Skin epidermis (tissue), 12 donors: ENCODE data around the gene CACHD1.

Experiments used
- H3K27ac ChIP-seq, 21 experiments: fragments of 200-600 bp; sonication (generic) in 11 of 21; one replicate each; pipeline ENCODE4 v1.5.0; 2020; ENCODE audit warnings: mild to moderate bottlenecking in 3 of 21, inconsistent platforms in 2 of 21, moderate library complexity in 2 of 21
- H3K4me3 ChIP-seq, 7 experiments: fragments of 200-600 bp; sonication (generic) in 2 of 7; one replicate each; pipeline ENCODE4 v1.5.0; 2020; ENCODE audit warnings: inconsistent platforms in 2 of 7, mild to moderate bottlenecking in 2 of 7, moderate library complexity in 1 of 7

CACHD1 gene

DNA sequence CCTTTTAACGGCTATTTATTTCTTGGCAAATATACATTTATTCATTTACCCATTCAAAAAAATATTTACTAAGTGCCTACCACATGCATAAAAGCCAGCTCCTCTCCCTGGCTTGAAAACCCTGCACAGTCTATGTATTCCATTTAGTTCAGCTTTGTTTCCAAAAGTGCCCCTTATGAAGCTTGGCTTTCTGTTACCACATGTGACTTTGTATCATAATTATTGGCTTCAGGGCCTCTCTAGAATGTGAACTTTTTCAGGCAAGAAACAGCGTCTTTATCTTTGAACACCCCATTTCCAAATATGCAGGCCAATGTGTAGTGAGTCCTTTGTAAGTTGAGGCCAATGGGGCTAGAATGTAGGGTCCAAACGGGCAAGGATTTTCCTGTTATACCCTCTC is 69.4 kb downstream of the CACHD1 start:
- no peak overlapping the region for H3K4me3 ChIP-seq
- peak overlapping the region in 12 of 21 experiments; percentile 1 to 81 (median 32) for H3K27ac ChIP-seq

DNA sequence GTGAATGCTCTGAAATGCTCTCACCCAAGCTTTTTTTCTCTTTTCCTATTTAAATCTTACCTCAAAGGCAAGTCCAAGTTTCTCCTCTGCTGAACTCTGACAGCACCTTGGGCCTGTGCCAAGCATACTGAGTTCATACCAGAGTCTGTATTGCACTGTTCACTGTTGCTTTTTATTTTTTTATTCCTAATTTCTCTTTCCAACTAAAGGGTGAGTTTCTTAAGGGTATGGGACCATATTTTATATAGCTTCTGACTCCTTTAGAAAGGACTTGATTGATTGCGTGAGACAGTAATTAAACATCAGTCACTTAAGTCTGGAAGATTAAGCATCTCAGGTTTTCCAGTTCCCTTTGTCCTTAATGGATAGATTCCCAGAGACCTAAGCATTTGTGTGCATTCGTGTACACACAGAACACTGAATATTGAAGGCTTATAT is 69.9 kb downstream of the CACHD1 start:
- Histone ChIP-seq H3K27ac (peak overlapping the region in 17 of 21 experiments; percentile 3 to 81 (median 33)), H3K4me3 (peak overlapping the region in 1 of 7 experiments; percentile 6)

DNA sequence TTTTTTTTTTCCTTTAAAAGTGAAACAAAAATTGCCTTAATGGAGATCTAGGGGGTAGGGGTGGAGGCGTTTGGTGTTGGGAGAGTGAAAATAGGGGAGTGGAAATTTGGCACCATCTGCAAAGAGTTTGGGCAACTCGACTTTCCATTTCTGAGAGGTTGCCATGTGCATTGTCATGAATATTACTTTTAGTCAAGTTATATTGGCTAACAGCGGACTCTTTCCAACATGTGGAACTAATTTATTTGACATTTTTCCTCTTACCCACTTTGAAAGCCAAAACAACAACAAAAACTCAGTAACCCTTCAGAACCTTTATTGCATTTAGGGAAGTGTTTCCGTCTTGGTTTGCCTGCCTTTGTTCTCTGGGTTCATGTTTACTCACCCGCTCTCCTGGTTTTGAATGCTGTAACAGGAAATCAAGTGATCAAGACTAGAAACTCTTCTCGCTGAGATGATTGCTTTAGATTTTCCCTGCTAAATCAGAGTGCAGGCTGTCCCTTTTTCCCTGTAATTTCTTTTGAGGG is 70.4 kb downstream of the CACHD1 start:
- peak overlapping the region in 1 of 7 experiments; percentile 6 for H3K4me3 ChIP-seq
- H3K27ac ChIP-seq = peak overlapping the region in 18 of 21 experiments; percentile 3 to 81 (median 40)

DNA sequence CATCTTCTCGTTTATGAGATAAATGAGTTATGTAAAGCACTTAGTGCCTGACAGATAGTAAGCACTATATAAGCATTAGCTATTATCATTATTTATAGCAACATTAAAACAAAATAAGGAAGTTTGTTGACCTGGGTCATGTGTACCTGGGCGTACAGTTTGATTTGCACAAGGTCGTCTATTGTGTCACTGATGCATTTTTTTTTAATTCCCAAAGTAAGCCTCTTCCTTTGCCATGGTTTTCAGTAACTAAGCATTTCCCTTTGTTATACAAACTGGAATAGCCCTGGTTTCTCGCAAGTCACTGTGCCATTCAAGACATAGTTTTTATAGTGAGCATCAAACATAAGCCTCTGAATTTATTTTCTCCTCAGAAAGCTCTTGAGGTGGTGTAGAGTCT is 72.2 kb downstream of the CACHD1 start:
- no peak overlapping the region for H3K27ac ChIP-seq
- H3K4me3 ChIP-seq = no peak overlapping the region

DNA sequence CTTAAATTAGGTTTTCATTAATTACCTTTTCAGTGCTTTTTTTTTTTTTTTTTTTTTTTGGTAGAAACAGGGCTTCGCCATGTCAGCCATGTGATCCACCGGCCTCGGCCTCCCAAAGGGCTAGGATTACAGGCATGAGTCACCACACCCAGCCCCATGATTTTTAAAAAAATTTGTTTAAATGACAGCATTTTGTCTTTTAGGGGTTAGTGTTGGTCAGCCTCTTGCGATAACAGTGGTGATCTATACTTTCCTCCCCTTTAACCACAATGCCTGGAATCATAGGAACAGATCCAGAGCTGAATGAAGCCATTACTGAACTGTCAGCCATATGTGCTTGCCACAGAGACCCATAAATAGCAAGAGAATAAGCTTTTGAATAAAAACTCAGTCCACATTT is 73.9 kb downstream of the CACHD1 start:
- Histone ChIP-seq H3K4me3 (no peak overlapping the region), H3K27ac (no peak overlapping the region)

DNA sequence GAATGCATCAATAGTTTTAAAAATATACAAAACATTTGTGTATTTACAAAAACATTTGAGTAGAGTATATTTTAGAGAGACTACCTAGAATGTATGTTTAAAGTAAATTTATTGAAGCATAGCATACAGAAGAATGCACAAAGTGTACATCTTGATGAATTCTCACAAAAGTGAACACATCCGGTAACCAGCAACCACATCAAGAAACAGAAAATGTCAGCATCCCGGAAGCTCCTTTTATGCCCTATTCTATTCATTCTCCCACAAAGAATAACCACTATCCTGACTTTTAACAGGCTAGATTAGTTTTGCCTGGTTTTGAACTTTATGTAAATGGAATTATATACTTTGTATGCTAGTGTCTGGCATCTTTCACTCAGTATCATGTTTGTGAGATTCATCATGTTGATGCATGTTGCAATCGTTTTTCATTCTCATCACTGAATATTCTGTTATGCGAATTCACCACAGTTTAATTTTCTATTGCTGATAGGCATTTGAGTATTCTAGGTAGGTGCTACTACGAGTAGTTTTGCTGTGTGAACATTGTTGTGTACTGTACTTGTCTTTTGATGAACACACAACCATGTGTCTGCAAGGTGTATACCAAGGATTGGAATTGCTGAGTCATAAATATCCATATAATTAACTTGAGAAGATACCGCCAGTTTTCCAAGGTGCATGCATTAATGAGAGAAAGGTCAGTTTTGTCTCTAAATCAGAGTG is 75.4 kb downstream of the CACHD1 start:
- H3K27ac ChIP-seq = no peak overlapping the region
- H3K4me3 ChIP-seq = no peak overlapping the region

DNA sequence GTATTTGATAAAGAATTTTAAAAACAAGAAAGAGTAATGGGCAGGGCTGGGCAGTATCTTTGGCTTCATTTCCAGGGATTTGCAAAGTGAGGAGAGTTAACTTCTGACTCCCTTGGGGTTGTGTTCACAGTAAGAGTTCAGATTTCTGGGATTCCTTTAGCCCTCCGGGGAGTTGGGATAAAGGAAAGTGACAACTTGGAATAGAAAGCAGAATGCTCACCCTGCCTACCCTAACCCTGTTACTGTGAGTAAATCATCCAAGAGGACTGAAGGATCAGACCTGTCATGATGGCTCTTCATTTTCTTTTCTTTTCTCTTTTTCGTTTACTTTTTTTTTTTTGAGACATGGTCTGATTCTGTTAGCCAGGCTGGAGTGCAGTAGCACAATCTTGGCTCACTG is 76.1 kb downstream of the CACHD1 start:
- H3K27ac ChIP-seq = peak overlapping the region in 1 of 21 experiments; percentile 3
- H3K4me3 ChIP-seq = no peak overlapping the region

DNA sequence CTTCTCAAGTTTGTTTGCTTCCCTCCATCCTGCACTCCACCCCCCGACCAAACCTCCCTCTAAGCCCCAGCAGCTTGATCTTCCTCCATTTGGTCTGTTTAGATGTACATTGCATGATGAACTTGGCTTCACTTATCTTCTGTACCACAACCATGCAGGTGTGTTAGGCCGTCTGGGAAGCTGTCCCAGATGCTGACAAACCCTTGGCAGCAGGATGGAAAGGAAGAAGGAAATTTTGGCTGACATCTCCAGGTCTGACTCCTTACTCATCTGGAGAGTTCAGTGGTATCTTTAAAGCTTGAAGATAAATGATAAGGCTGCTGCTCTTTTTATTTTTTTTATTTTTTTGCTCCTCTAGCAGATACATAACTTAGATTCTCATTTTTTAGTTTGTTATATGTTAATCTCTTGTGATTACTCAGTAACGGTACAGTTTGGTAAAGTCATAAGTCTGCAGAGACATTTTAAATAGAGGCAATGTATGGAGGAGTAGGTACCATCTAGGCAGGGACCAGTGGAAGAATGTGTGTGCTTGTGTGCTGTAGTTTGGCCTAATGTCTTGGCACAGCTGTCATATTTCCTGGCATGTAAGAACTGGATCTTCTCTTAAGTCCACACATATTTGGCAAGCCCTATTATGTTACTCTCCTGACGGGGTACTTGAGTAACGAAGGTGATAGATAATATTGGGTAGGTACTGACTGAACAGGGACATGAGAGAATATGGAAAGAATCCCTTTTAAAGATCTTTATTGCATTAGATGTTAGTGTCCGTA is 79.7 kb downstream of the CACHD1 start:
- H3K4me3 ChIP-seq = no peak overlapping the region
- no peak overlapping the region for H3K27ac ChIP-seq

DNA sequence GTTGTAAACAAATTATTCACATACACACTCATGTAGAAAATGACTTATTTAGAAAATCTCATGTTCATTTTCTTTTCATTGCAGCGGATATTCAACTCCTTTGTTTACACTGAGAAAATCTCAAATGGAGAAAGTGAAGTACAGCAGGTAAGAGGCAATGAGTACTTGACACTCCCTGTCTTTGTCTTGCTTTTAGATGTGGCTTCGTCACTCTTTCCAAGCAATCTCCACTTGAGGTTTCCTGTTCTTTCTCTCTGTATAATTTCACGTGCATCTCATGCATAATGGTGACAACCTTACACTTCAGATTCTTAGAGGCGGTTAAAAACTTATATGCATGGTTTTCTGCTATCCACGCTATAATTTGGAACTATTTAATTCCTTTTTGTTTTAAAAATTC is 80.6 kb downstream of the CACHD1 start:
- Histone ChIP-seq H3K4me3 (no peak overlapping the region), H3K27ac (no peak overlapping the region)

DNA sequence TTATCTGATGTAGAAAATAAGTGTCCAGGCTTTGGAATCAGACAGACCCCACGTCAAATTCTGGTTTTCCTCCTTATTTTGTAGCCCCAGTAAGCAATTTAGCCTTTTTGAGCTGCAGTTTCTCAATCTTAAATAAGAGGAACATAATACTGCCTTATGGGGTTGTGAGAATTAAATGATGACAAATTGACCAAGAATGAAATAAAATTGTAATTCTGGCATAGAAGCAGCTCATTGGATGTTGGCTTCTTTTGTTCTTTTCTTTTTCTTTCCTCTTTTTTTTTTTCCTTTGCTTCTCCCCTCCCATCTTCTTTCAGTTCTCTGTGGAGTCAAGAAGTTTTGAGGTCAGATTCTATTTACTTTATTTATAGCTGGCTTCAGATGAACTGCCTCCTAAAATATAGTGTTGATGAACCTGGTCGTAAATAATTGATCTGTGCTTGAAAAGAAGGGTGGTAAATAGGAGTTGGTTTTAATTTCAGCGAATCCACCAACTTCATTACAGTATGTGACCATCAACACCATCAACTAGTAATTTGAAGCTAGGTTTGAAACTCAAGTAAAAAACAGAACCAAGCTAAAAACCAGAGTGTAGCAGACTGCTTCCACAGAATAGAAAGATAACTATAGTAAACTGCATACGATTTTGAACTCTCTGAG is 81.1 kb downstream of the CACHD1 start:
- H3K27ac ChIP-seq = peak overlapping the region in 1 of 21 experiments; percentile 2
- H3K4me3 ChIP-seq = no peak overlapping the region

DNA sequence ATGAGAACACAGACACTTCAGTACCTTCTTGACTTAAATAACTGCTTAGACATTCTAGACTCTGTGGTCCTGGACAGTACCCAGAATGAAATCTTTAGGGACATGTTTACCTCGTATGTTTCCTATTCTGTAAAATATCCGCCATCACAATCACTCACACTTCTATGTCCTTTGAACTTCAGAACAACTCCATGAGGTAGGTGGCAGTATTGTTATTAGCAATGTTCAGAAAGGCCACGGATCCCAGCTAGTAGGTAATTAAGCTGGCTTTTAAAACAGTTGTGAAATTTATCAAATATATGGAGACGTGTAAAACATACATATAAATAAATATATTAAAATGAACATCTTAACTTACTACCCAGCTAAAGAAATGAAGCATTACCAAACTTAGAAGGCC is 83.4 kb downstream of the CACHD1 start:
- H3K27ac ChIP-seq = no peak overlapping the region
- H3K4me3 ChIP-seq = no peak overlapping the region

DNA sequence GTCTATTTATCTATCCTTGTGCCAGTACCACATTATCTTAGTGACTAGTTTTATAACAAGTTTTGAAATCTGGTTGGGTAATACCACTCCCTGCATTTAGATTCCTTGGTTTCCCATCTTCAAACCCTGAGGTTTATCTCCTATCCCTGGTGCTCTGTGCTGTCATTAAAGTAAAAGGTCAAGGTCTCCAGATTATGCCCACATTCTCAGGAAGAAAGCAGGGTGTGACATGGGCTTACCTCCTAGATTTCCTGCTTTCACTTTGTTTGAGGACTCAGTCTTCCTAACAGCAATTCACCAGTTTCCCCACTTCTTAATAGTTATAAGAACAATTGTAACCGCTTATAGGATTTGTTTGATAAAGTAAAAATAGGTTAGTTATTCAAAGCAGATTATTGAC is 86.0 kb downstream of the CACHD1 start:
- Histone ChIP-seq H3K4me3 (no peak overlapping the region), H3K27ac (no peak overlapping the region)

DNA sequence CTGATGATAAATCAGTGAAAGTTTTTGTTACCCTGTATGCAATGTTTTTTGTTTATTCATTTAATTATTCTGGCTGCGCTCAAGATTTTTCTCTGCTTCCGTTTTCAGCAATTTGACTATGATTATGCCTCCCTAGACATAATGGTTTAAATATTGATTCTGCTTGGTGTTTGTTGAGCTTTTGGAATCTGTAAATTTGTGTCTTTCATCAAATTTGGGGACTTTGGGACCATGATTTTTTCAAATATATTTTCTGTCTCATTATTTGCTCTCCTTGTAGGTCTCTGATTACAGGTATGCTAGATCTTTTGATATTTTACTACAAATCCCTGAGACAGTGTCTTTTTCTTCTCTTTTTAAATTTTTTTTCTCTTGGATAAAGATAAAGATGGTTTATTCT is 92.1 kb downstream of the CACHD1 start:
- no peak overlapping the region for H3K4me3 ChIP-seq
- no peak overlapping the region for H3K27ac ChIP-seq

DNA sequence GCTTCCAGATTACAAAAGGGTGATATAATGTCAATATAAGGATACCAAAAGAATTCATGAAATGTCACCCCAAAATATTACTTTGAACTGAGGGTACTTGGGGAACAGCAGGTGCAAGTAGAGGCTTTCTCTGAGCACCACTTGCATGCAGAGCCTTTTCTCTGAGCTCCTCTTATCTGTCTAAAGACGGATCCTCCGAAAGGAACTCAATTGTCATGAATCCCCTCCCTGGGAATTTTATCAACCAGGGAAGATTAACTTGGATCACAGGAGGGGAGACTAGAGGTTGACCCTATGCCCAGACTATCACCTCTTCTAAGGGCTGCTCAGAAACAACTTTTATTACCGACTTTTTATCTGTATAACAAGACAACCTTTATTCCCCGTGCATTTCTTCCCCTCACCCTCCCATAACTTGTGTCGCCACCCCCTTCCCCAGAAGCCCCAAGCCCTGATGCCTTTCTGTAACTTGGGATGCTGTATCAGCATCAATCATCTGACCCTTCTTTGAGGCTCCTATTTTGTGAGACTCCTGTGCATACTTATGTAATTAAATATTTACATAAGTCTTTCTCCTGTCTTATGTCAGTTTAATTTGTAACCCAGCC is 94.1 kb downstream of the CACHD1 start:
- Histone ChIP-seq H3K27ac (no peak overlapping the region), H3K4me3 (no peak overlapping the region)

DNA sequence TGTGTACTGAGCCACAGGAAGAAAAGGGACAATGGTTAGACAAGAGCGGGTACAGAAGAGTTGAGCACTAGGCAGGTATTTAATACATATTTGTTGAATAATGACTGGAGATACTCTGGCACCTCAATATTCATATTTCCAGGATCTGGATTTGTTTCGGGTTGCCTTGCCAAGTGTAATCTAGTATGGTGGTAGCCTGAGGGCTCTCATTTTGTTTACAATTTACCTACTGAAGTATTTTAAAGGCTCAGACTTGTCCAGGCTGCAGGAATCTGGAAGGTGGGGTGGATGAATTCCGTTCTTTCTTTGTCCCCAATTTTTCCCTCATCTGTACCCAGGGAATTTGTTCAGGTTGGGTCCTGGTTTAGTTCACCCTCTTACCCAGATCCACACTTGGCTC is 95.0 kb downstream of the CACHD1 start:
- Histone ChIP-seq H3K27ac (peak overlapping the region in 1 of 21 experiments; percentile 59), H3K4me3 (no peak overlapping the region)

DNA sequence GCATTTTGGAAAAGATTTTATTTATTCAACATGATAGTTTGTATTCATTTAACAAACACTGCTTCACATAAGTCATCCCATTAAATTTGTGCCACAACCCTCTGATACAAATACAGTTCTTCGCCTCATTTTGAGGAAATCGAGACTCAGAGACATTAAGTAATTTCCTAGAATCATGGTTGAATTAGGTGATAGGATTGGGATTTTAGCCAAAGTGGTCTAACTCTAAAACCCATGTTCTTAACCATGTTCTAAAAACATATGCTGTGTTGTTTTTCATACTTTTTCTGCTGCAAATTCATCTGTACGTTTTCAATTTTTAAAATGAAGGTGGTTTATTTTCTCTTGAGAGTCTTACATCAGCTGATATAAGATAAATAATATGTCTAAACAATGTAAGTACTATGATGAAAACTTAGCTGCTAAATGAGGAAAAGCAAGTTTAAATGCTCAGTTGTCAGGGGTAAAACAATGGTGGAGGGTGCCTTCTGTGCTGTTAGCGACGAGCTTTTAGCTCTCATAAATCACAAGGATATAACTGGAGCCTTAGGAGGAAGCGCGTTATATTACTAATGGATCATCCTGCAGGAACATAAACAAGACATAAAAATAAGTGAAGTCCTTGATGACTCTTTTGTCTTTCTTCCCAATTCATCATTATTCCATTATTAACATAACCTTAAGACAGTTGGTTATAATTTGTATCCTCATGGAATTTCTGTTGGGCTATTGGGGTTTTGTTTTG is 97.7 kb downstream of the CACHD1 start:
- Histone ChIP-seq H3K27ac (no peak overlapping the region), H3K4me3 (no peak overlapping the region)

DNA sequence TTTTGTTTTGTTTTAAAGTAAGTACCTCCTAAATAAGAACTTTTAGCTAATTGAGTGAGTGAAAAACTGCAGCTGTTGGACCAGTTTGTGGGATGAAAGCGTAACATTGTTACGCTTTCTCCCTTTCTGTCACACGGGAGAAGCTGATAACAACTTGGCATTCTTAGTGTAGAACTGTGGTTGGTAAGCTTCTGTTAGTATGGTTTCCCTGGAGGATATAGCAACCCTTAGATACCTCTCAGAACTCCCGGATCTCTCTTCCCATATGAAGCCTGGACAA is 98.2 kb downstream of the CACHD1 start:
- Histone ChIP-seq H3K4me3 (no peak overlapping the region), H3K27ac (no peak overlapping the region)

DNA sequence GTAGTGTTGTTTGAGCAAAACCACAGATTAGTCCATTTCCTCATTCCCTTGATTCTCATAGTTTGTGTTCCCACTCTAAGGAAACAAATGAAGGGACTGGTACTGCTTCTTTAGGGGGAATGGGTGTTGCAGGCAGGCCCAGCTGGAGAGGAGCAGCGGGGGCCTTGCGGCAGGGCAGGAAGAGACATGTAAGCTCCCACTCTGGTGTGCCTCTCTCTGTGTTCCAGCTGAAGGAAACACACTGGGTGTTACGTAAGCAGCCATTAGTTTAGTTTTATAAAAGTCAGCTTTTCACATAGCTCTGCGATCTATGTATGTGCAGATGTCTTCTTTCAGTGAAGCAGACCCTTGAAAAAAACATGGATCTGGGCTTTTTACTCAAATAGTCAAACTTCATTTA is 99.5 kb downstream of the CACHD1 start:
- no peak overlapping the region for H3K4me3 ChIP-seq
- no peak overlapping the region for H3K27ac ChIP-seq

DNA sequence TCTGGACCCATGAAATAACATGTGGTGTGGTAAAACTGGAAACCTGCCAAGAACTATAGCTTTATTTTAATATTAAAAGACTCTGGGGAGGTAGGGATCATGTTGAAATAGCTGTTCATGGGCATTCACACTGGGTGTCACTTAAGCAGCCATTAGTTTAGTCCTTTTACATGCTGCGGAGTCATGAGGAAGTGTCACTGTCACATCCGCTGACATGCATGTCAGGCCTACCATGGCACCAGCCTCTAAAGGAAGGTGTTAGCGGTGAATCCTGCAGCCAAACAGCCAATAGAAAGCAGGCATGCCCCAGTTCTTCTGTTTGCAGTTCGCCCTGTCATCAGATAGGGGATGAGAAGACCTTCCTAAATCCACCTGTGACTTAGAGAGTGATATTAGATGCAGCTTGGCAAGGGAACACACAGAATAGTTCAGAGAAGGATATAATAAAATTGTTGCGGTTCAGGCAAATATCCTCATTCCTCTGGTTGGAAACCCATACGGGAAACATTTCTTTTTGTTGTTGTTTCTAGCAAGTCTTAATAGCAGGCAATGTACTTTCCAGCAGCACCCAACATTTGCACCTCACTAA is 100.4 kb downstream of the CACHD1 start:
- Histone ChIP-seq H3K4me3 (no peak overlapping the region), H3K27ac (no peak overlapping the region)
